Globus pallidus (tissue), 1 donor: Measurements from ENCODE around the gene RPL12.

ENCODE experiments used
- DNase-seq: peaks from one replicate; pipeline ENCODE4 v3.0.0-alpha.2; 2015; ENCODE audit warnings: low spot score

RPL12 gene

DNA sequence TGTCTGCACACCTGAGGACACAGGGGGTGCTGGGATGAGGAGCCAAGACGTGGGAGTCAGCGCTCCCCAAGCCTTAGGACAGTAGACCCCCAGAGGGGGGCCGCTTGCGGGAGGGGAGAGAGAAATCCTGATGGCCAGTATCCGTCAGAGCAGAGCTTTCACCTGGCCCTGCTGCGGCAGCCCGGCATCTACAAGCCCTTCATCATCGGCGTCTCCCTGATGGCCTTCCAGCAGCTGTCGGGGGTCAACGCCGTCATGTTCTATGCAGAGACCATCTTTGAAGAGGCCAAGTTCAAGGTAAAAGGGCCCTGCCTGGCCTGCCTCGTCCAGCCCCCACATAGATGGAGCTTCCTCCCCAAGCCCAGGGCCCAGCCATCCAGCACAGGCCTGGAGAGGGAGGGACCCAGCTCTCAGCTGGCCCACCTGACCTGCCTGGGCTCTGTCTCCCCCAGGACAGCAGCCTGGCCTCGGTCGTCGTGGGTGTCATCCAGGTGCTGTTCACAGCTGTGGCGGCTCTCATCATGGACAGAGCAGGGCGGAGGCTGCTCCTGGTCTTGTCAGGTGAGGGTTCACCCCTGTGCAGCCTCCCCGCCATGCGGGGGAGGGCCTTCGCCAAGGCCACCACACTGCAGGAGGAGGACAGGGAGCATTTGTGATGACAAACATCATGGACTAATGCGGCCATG is 47.6 kb downstream of the RPL12 start:
- DNase-seq: no peak

DNA sequence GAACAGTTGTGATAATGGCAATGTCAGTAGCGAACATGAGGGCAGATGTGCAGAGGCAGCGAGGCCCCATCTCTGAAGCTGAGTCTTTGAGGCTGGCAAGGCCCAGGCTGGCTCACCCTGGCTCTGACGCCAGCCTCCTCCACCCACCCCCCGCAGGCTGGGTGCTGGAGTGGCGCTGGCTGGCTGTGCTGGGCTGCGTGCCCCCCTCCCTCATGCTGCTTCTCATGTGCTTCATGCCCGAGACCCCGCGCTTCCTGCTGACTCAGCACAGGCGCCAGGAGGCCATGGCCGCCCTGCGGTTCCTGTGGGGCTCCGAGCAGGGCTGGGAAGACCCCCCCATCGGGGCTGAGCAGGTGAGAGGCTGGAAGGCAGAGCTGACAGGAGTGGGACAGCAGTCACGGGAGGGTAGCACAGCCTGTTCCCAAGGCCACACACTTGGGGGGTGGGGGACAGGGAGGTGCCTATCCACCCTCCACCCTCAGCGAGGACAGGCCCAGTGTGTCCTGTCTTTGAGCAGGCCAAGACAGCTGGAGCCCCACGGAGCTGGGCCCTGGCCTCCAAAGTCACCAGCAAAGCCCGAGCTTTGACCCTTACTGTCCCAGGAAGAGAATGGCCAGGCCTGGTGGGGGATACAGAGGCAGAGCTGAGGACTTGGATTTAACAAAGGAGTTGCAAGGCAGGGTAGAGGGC is 48.7 kb downstream of the RPL12 start:
- peak; percentile 71 for DNase-seq

DNA sequence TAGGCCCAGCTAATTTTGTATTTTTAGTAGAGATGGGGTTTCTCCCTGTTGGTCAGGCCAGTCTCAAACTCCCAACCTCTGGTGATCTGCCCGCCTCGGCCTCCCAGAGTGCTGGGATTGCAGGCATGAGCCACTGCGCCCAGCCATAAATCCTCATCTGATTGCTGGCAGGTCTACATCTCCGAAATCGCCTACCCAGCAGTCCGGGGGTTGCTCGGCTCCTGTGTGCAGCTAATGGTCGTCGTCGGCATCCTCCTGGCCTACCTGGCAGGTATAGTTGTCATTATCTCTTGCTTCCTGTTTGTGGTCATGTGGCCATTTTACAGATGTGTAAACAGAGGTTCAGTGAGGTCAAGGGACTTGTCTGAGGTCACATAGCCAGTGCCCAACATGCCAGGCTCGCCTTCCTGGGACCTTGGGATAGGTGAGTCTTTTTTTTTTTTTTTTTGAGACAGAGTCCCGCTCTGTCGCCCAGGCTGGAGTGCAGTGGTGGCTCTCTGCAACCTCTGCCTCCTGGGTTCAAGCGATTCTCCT is 51.4 kb downstream of the RPL12 start:
- DNase-seq: no peak

DNA sequence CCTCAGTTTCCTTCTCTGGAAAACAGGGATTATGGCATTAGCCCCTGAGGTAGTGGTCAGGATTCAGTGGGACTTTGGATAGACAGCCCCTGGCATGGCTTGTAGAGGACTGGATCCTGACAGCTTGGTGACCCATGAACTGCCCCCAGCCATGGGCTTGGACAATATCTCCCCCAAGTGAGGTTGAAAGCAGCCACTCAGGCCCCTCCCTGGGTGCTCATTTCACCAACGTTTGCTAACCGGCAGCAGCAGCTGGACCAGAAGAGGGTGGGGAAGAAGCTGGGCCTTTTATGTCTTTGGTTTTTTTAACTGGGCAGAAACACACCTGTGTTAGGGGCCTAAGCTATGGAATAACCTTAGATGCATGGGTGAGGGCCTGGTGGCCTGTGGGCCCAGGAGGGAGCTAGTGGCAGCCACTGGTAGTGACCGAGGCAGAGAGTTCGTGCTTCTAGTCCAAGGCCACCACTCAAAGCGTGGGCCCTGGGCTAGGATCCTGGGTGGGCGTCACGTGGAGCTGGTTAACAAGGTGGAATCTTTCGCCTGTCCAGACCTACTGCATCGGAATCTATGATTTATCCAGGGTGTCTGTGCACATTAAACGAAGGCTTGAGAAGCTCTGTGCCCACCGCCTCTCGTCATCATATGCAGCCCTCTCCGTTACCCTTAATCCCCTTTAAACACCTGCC is 52.3 kb downstream of the RPL12 start:
- DNase-seq: no peak

DNA sequence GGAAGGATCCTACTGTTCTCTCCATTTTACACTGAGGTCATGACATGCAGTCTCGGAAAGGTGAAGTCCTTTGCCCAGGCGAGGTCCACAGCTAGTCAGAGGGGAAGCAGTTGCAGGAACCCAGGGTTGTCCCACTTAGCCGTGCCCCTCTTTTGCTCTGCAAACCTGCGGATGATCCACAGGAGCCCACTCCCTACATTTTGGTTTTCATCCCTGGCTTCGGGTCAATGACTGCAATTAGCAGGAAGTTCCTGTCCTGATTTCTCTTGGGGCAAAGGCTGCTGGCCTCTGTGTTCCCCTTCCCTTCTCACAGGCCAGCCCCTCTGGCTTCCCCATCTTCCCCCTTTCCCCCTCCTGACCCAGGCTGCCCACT is 52.9 kb downstream of the RPL12 start:
- no peak for DNase-seq
